ENCODE measurements around the gene SCNN1A. TPM values are rescaled to one million over a fixed set of nuclear protein-coding genes. Genes with fewer than 3 reads are reported as not detected.

Gene SCNN1A
- total and polyA plus RNA-seq, 2 donors (not counting 3 experiments of a cell fraction or from before 2014, with no cell fraction given), result 0.12 to 0.18 TPM

GRCh38 chr12:6302621-6303020, 72.7 kb downstream of the SCNN1A start:
- H3K36me3 ChIP-seq (ENCODE audit: control insufficient read depth in 2 of 2, extremely low read depth in 1 of 2, insufficient read depth in 2 of 2, low read length in 2 of 2), result no peaks in the 10 kb centered on the region
- H3K9me1 ChIP-seq (replicated peaks; ENCODE audit: control insufficient read depth, extremely low read depth, insufficient read depth, low read length), result no peaks in the 10 kb centered on the region
- no peak overlapping the region for H2AFZ ChIP-seq (ENCODE audit: low read depth, low read length)
- H3K4me1 ChIP-seq (ENCODE audit: control insufficient read depth, extremely low read depth, insufficient read depth, low read length), result no peaks in the 10 kb centered on the region
- ChIA-PET CTCF (interaction anchor here (1.2 to 3.5 kb wide), 2 partner anchors 11 to 20 kb away, joined by 4 to 7 read pairs; no protein-coding TSS in a partner anchor), POLR2A (no interaction called here)
- H3K9ac ChIP-seq (replicated peaks; ENCODE audit: extremely low read depth, insufficient read depth, low read length), result no peak overlapping the region
- BruUV-seq (replicated peaks), result no TSS peak
- no peaks in the 10 kb centered on the region for H3K79me2 ChIP-seq (ENCODE audit: control insufficient read depth, insufficient read depth, low read length)
- intact Hi-C loops (cut with micrococcal nuclease) (no loop called here), dilution Hi-C loops (cut with MboI; ENCODE audit: extremely low pct_ligation_motif_present, low sequenced_read_pairs) (no loop called here)
- H3K27ac ChIP-seq (ENCODE audit: insufficient read depth, low read depth, low read length), result no peak overlapping the region
- TF ChIP-seq MAX (IDR thresholded peaks at IDR 0.05; ENCODE audit: insufficient read depth, insufficient read length) (no peak), JUN (IDR thresholded peaks at IDR 0.05; ENCODE audit: borderline replicate concordance, insufficient read depth, insufficient read length, low read depth) (no peak), POLR2A (IDR thresholded peaks at IDR 0.05; ENCODE audit: low read depth, low read length) (no peak), FOS (IDR thresholded peaks at IDR 0.05; ENCODE audit: borderline replicate concordance, insufficient read depth, low read length) (no peak), GATA2 (IDR thresholded peaks at IDR 0.05; ENCODE audit: insufficient read depth, insufficient read length, low read depth, low read length) (no peak), POLR2AphosphoS5 (IDR thresholded peaks at IDR 0.05; ENCODE audit: insufficient read depth, low read depth, low read length) (no peak), MYC (IDR thresholded peaks at IDR 0.05; ENCODE audit: low read depth, low read length) (no peak), EZH2 (IDR thresholded peaks at IDR 0.05; ENCODE audit: borderline replicate concordance, low read depth, low read length, severe bottlenecking) (no peak)
- TF ChIP-seq, protein P1, sequence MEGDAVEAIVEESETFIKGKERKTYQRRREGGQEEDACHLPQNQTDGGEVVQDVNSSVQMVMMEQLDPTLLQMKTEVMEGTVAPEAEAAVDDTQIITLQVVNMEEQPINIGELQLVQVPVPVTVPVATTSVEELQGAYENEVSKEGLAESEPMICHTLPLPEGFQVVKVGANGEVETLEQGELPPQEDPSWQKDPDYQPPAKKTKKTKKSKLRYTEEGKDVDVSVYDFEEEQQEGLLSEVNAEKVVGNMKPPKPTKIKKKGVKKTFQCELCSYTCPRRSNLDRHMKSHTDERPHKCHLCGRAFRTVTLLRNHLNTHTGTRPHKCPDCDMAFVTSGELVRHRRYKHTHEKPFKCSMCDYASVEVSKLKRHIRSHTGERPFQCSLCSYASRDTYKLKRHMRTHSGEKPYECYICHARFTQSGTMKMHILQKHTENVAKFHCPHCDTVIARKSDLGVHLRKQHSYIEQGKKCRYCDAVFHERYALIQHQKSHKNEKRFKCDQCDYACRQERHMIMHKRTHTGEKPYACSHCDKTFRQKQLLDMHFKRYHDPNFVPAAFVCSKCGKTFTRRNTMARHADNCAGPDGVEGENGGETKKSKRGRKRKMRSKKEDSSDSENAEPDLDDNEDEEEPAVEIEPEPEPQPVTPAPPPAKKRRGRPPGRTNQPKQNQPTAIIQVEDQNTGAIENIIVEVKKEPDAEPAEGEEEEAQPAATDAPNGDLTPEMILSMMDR (IDR thresholded peaks at IDR 0.05; ENCODE audit: extremely low read depth in 1 of 2, insufficient read depth in 1 of 2, low read depth in 1 of 2, low read length in 2 of 2), result no peak
- H4K20me1 ChIP-seq (replicated peaks; ENCODE audit: control insufficient read depth, extremely low read depth, insufficient read depth, low read length), result no peaks in the 10 kb centered on the region
- H3K4me2 ChIP-seq (ENCODE audit: insufficient read depth, low read length), result no peak overlapping the region
- no peak overlapping the region for H3K4me3 ChIP-seq (replicated peaks in 1 of 3; ENCODE audit: insufficient read depth in 1 of 3, low read depth in 1 of 3, low read length in 3 of 3)
- no peaks in the 10 kb centered on the region for H3K9me3 ChIP-seq (replicated peaks; ENCODE audit: control insufficient read depth, insufficient read depth, low read length)
- no peak for FAIRE-seq
- H3K27me3 ChIP-seq (ENCODE audit: control insufficient read depth in 2 of 2, insufficient read depth in 2 of 2, low read length in 2 of 2), result peaks cover 0 to 7% of the 10 kb centered on the region in 2 experiments
- no peak for DNase-seq (ENCODE audit: low read depth, low spot score)
